NCI-H2171 (cell line): Measurements from ENCODE around the gene SORCS2.

Experiments
- DNase-seq: peaks from one replicate; lab custom pipeline; 2025; lab: John Stamatoyannopoulos, UW

Gene SORCS2

DNA sequence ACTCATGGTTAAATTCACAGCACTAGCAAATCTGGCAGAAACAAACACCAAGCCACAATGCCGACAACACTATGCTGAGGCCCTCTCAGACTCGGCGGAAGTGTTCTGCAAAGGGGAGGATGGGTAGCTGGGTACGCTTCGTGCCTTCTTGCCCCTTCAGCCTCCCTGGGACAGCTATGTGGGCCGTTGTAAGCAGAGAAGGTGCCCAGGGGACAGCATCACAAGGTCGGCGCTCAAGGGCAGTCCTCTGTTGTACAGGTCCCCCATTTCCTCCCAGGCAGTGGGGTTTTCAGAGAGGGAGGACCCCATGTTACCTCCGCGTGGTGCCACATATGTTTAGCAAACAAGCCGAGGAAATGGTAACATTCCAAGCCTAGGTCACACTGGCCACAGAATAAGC lies 573.7 kb downstream of the SORCS2 start:
- DNase-seq: no peak

DNA sequence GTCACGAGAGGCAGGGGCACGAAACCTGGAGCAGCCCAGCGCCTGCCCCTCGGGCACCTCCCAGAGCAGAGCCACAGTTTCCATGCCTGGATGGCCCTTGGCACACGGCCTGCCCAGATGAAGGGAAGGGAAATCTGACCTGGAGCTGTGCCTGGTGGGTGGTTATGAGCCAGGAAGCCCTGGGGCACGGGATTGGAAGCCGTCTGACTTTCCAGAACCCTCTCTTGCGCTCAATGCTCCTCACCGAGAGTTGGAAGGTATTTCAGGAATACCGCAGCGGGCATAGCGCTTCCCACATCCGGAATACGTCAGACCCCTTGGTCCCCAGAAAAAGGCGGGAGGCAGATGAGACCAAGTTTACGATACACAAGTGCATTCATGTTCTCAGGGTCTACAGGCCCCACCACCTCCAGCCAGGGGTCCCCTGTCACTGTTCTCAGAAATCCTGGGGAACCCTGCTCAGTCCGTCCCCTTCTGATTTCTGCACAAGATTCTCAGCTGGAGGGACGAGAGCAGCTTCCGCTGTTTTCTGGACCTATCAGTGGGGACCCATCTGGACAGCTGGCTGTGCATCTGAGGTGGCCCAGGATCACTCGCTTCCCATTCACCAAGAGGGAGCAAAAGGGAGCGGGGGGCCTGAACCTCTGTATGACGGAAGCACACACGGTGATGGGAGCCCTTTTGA lies 574.5 kb downstream of the SORCS2 start:
- DNase-seq: no peak

DNA sequence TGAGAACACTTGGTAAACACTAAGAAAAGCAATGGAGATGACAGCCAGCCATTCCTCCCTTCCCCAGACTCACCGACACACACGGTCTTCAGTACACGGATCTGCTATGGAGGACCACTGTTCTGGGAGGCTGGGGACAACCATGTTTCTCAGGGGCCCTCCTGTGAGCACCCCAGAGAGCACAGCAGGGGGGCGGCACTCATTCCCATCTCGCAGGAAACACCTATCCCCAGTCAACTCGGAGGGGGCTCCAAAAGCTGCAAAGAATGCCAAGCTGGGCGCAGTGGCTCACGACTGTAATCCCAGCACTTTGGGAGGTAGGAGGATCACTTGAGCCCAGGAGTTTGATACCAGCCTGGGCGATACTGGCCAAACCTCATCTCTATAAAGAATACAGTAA lies 575.2 kb downstream of the SORCS2 start:
- no peak for DNase-seq

DNA sequence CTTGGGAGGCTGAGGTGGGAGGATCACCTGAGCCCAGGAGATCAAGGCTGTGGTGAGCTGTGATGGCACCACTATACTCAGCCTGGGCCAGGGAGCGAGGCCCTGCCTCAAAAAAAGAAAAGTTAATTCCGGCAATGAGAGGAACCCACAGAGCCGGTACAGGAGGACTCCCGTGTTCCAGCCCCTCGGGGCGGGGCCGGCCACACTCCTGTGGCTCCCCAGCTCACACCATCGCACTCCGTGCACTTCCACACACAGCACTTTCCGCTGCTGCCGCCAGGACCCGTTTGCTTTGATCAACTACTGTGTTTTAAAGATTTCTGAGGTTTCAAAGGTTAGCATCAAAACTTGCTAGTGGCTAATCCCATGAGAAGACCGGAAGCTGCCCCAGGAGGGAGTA lies 575.6 kb downstream of the SORCS2 start:
- no peak for DNase-seq

DNA sequence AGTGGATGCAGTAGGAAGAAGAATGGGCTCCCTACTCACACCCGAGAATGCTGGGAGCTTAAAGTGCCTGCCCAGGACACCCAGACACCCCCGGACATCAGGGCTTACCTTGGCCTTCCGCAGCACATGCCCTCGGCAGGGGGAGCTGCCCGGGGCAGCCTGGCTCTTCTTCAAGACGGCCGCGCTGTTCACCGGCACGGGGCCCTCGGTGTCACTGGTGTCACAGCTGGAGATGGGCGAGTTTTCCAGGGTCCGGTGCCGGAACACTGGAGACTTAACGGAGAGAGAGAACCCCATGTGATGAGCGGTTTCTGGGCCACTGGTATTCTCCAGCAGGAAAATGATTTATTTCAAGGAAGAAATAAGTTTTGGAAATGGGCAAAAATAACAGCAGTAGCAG lies 576.4 kb downstream of the SORCS2 start:
- no peak for DNase-seq

DNA sequence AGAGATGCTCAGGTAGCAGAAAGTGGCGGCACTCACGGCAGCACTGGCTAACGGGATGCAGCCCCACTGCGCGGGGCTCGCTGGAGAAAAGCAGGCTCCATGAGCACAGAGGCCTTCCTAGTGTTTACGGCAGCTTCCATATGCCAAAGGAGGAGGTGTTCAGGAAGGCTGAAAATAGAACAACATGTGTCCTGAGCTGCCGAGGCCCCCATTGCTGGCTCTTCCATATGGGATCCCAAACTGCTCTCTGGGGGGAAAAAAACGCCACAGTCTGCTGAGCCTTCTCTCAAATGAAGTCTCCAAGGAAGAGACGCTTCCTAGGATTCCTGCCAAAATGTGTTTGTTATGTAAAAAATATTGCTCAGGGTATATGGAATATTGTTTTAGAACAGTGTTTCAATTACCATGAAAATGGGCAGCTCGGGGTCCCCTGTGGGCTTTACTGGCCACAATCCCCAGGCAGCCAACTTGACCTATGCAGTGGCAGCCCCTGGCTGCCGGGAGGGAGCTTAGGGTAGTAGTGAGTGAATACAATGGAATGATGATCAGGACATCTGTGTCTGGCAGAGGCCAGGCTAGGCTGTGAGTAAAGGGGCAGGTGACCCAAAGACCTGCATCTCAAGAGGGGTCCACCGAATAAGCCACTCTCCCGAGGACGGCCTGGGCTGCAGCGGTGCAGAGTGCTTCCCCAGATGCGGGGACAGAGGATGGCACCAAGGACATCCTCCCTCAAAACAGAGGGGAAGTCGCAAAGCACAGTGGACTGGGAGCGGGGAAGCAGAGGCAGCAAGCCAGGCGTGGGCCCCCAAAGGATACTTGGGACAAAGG lies 577.3 kb downstream of the SORCS2 start:
- DNase-seq: peak; percentile 29

DNA sequence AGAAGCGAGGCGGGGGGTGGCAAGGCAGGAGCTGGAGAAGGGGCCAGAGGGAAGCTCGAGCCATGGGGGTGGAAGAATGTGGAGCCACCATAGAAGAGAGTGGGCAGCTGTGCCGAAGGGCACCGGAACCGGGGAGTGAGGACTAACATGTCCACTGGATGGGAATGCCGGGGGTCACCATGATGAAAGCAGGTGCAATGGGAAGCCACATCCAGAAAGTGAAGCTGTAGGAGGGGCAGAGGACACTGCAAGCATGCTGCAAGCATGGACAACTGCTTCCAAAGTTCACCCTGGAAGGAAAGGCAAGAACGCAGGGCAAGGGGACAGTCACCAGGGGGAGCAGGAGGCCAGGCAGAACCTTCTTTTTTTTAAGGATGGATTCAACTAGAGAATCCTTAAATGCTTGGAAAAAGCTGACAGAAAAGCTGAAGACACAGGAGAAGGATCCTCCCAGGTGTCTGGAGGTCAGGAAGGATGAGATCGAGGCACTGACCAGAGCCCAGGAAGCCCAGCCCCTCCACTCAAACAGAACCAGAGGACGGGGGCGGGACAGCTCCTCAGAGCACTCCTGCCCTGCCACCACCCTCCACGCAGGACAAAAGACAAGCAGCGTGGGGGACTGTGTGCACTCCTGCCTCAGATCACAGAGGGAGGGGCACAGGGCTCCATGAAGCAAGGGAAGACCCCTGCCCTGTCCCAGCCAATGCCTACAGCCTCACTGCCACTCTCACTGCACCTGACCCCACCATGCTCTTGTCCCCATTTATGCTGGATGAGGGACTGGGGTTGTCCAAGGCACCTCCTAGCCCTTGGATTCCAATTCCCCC lies 578.1 kb downstream of the SORCS2 start:
- DNase-seq: no peak

DNA sequence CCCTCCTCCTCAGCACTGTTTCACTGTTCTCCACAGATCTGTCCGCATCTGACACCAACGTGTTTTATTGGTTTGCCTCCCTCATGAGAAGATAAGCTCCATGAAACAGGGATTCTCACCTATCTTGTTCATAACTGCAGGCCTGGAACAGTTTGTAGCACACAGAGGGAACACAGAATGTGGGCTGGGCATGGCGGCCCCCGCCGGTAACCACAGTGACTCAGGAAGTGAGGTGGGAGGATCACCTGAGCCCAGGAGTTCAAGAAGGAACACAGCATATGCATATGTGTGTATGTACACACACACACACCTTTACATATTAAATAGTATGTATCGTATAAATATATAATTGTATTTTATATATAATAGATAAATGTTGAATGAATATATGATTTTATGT lies 578.7 kb downstream of the SORCS2 start:
- DNase-seq: no peak

DNA sequence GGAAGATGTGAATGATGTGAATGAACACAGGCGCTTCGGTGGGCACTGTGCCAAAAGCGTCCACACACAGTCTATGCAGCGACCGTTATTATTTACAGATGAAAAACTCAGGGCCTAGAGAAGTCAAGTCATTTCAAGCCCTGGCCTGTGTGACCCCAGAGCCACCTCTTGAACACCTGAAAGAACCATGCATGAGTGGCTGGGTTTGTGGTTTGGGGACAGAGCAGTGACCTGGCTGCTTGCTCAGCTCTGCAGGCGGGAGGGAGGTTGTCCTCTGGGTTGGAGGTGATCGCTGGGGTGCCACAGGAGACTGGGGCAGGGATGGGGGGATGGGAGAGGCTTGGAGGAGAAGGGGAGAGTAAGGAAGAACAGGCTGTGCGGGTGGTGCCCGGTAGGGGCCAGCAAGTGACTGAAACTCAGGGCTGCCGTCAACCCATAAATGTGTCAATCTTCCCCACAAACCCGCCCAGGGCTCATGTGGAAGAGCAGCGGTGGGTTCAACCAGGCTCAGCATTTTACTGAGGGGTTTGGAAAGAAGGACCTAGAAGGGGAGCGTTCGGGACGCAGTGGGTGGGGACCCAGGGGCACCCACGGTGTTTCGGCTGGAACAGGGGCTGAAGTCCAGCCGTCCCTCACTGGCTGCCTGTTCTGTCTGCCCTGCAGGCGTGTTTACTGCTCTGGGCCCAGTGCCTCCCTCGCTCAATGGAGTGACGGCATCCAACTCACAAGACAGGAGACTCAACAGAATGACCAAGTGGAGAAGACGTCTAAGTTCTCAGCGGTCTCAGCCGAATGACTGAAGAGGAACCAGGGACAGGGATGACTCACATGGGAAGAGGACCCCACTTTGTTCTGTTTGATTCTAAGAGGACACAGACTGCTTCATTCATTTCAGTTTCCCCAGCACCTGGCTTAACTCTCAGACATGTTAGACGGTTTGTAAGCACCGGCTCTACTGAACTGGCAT lies 579.5 kb downstream of the SORCS2 start:
- DNase-seq: no peak

DNA sequence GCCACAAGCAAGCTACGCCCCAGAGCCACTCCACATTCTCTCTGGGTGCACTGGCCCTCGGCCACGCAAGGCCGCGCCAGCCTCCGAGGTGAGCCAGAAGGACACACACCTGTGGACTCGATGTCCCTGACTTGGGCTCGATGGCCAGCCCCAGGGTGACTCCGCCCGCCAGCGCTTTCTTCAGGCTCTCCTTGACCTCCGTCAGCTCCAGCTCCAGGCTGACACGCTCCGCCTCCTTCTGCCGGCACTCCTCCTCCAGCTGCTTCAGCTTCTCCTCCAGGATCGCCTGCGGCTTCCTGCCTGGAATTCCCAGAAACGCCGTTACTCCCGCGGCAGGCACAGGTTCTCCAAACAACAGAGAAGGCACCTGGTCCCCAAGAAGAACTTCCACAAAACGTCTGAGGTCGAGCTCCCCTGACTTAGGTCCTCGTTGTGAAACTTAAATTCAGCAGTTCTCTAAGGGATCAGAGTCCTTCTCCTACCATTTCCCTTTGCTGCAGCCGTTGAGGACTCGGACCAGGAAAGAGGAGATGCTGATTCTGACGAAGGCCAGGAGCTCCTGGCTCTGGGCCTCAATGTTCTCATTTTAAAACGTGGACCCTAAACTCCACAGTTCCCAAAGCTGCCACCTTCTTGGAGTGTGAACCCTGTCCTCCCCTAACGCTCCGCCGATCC lies 580.5 kb downstream of the SORCS2 start:
- DNase-seq: no peak

DNA sequence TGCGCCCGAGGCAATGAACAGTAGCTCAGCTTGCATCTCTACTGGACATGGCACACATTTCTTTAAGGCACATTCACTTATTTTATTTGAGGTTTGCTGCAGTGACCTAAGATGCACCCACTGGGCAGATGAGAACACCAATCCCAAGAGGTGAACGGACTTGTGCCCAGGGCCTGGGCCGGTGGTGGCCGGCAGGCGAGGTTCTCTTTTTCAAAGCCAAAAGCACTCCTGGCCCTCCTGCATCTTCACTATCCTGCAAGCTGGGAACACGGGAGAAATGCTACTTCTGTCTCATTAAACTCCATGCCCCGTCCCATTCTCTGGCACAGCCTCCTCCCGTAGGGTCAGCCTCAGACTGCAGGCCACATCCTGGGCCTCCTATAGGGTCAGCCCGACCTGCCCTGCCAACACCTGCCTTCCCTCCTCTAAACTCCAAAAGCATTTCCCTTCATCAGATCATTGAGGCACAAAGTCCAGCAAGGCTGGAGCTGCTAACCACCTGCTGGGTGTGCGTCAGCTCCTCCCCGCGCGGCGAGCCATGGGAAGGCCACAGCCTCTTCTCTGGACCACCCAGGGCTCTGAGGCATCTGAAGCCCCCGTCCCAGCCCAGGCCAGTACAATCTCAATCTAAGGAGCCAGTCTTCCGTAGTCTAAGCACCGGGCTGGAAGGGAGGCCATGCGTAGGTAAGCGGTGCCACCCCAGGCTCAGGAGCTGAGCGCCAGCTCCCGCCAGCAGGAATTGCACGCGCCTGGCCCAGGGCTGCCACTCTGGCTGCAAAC lies 581.3 kb downstream of the SORCS2 start:
- DNase-seq: no peak

DNA sequence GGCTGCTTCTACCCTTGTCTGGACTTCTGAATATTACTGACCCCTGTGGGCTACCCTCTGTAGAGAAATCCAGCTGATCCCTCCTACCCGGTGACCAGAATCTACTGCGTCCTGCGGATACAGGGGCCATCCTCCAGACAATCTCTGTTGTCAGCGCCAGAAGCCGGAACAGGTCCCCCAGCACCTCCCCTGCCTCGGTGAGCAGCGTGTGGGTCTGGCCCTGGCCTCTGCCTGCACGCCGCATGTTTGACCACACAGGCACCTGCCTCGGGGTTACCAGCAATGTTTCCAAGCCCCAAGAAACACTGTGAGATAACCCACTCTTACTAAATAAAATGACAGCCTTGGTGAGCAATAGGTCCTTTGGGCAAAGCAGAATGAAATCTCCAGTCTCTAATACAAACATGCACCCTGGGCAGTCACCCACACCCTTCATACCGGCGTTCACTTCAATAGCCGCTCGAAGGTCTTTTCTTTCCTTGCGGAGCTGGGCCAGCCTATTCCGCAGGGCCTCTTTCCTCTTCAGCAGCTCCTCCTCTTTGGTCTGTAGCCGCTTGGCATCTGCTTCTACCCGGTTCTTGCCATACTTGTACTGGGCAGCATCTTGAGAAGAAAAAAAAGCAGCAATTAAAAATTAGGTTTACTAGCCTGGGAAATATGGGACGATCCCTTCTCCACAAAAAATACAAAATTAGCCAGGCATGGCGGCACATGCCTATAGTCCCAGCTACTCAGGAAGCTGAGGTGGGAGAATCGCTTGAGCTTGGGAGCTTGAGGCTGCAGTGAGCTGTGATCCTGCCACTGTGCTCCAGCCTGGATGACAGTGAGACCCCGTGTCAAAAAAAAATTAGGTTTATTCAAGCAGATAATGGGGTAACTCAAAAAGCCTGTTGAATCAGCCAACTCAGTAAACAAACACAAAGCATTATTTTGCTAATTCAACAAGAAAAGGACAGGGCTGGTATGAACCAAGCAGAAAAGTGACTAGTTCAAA lies 582.3 kb downstream of the SORCS2 start:
- no peak for DNase-seq

DNA sequence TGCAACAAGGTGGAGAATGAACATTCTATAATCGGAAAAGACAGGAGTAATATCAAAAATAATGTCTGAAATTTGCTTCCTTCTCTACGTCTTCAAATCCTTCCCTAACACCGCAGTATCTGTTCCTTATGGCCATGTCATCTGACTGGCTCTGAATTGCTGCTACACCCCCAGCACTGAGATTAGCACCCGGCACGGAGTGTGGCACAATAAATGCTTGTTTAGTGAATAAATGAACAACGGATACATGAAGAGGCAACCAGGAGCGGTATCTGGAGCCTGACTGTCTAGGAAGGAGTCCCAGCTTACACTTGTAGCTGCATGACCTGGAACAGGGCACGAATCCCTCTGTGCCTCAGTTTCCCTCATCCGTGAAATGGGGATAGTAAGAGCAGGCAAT lies 583.1 kb downstream of the SORCS2 start:
- DNase-seq: no peak

DNA sequence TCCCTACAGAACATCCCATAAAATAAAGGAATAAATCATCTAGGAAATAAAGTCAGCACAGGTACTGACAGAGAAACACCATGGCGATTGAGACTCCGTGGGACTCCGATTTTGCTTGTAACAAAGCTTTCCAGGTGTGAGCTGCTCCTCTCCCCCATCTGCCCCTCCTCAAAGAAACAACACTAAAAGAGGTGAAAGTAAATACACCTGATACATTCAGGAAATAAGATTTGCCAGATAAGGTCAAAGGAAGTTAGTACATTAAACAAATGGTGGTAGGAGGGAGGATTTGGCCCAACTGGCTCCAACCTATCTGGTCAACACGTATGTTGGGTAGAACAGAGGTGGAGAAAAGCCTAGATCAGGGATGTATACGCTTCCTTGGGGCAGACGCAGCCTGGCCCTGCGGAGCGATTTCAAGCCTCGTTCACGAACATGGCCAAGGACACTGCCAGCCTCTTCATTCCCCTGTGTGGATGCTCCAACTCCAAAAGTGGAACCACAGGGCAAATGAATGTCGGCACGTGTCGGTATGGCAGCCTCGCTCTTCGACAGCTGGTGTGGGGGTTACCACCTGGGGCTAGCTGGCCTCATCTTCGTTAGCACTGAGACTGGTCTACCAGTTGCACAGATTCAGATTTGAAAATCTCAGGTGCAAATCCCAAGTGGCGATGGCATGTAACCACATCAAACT lies 584.8 kb downstream of the SORCS2 start:
- DNase-seq: no peak

DNA sequence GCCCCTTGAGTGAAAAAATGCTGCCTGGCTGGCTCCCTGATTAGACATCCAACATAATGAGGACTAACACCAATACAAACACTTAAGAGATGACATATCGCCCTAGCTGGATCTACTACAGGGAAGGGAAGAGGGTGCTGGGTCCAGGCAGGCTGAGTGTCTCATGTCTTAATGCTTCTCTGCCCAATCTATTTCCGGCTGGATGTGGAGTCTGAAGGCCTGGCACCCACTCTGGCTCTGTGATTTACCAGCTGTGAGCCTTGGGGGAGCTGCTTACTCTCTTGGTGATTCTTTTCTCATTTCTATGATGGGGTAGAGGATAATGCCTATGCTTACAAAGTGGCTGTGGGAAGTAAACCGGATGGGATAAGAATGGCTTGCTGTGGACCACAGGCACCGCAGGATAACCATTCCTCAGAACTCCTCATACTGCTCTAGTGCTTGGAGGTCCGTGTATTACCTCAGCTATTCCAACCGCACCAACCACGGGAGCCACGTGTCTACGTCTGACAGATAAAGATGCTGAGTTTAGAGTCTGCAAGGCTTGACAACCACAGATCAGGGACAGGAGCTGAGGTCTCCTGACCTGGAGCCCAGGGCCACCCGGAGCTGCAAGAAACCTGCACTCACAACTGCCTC lies 585.7 kb downstream of the SORCS2 start:
- DNase-seq: no peak

DNA sequence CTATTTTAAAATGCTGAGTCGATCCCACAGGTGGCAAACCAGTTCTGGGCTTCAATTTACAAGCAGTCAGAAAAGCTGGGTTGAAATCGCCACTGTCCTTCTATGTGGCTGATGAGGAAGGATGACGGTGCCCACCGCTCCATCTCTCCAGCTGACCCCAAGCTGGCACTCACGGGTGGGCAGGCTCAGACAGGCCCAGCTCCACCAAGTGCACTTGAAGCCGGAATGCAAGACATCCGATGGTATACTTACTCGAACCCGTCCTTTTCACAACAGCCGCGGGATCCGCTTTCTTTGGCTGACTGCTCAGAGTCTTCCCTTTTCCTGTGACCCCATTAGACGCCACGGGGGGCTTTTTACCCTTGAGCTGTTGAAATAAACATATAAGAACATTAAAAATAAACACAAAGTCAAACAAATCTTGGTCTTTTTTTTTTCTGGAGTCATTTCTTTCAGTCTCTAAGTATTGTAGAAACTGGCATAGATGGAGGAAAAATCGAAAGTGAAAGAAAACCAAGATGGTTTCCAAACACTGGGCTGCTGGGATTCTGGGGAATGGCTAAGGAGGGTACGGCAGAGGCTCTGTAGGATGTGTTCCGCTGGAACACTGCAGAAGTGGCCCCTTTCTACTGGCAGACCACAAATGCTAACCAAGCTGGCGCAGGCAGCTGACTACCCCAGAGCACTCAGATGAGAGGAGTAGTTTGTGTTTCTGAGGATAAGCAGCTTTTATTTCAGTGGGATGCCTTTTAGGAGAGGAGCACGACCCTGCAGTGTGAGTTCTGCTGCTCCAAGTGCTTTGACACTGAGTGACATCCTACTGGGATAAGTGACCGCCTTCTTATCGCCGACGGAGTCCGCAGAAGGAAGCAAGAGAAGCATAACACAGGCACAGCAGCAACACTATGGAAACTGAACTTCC lies 586.4 kb downstream of the SORCS2 start:
- no peak for DNase-seq

DNA sequence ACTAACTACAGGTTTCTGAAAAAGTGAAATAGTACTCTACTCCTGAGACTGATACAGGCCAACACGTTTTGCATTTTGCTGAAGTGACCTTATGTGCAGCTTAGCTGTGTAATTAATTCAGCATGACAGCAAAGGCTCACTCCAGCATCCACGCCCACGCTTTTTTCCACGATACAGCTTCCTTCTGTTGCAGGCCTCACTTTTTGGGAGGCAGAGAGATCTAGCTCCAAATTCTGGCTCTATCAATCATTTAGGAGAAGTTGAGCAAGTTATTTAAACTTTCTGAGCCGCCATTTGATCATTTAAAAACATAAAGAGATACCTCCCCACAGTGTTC lies 587.1 kb downstream of the SORCS2 start:
- no peak for DNase-seq
